ENCODE measurements around the gene SHB.

GRCh38 chr9:38010918-38011704, 57.9 kb downstream of the SHB start:
- TF ChIP-seq, protein P1, sequence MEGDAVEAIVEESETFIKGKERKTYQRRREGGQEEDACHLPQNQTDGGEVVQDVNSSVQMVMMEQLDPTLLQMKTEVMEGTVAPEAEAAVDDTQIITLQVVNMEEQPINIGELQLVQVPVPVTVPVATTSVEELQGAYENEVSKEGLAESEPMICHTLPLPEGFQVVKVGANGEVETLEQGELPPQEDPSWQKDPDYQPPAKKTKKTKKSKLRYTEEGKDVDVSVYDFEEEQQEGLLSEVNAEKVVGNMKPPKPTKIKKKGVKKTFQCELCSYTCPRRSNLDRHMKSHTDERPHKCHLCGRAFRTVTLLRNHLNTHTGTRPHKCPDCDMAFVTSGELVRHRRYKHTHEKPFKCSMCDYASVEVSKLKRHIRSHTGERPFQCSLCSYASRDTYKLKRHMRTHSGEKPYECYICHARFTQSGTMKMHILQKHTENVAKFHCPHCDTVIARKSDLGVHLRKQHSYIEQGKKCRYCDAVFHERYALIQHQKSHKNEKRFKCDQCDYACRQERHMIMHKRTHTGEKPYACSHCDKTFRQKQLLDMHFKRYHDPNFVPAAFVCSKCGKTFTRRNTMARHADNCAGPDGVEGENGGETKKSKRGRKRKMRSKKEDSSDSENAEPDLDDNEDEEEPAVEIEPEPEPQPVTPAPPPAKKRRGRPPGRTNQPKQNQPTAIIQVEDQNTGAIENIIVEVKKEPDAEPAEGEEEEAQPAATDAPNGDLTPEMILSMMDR (IDR thresholded peaks at IDR 0.05), result no peak
- TF ChIP-seq POLR2A (IDR thresholded peaks at IDR 0.05), result no peak
- no peak for TF ChIP-seq POLR2AphosphoS5 (IDR thresholded peaks at IDR 0.05; ENCODE audit: insufficient read depth in 1 of 2, low read depth in 1 of 2)
